Measurements from ENCODE around the gene HDAC1.

DNA sequence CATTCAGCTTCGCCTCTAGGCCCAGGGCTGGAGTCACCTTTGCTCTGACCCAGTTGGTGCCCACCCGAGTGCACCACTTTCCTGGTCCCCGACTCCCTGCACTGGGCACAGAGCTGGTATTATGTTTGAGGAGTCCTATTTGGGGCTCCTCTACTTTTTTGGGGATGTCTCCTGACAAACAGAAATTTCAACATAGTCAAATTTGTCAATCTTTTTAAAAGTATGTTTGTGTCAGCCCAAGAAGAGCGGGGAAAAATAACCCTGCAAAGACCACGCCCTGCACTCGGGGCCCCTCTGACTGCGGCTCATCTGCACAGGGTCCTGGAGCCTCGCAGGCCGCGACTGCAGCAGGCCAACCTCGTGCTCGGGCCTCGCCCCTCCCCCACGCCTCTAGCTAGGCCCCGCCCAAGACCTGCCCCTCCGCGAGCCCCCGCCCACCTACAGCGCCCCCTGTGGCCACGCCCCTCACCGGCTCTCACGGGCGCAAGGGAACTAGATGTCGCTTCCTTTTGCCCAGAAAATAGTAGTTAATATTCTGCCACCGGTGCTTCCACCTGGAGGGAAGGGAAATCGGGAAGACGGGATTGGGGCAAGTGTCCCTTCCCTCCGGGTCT lies 59.0 kb downstream of the HDAC1 start:
- TF ChIP-seq, protein P1, sequence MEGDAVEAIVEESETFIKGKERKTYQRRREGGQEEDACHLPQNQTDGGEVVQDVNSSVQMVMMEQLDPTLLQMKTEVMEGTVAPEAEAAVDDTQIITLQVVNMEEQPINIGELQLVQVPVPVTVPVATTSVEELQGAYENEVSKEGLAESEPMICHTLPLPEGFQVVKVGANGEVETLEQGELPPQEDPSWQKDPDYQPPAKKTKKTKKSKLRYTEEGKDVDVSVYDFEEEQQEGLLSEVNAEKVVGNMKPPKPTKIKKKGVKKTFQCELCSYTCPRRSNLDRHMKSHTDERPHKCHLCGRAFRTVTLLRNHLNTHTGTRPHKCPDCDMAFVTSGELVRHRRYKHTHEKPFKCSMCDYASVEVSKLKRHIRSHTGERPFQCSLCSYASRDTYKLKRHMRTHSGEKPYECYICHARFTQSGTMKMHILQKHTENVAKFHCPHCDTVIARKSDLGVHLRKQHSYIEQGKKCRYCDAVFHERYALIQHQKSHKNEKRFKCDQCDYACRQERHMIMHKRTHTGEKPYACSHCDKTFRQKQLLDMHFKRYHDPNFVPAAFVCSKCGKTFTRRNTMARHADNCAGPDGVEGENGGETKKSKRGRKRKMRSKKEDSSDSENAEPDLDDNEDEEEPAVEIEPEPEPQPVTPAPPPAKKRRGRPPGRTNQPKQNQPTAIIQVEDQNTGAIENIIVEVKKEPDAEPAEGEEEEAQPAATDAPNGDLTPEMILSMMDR (IDR thresholded peaks at IDR 0.05): peak; percentile 51 to 91 (median 67)
- no peak for TF ChIP-seq POLR2A (IDR thresholded peaks at IDR 0.05)

Measured in heart left ventricle (tissue), 13 donors.